Testis (tissue), 2 donors: ENCODE measurements around the gene CYB561A3.

Experiments used
- CTCF ChIP-seq, 3 experiments: fragments of 450-650 bp in 2 of 3; fragments of 200-600 bp in 1 of 3; sonication (generic) in 1 of 3; IDR thresholded peaks; one replicate each; pipeline ENCODE4 v1.5.1; 2016 to 2019; ENCODE audit warnings: antibody characterized with exemption in 3 of 3, mild to moderate bottlenecking in 2 of 3, moderate library complexity in 1 of 3
- POLR2A ChIP-seq: fragments of 450-650 bp; IDR thresholded peaks from one replicate; pipeline ENCODE4 v1.6.1; 2017; ENCODE audit warnings: antibody characterized with exemption, mild to moderate bottlenecking, moderate library complexity

GRCh38 chr11:61406991-61407728 is 45.5 kb upstream of the CYB561A3 start:
- TF ChIP-seq POLR2A (no peak), CTCF (IDR thresholded peaks at IDR 0.05) (no peak)
